SK-N-SH (cell line): ENCODE measurements around the gene RELN. TPM values are rescaled to one million over a fixed set of nuclear protein-coding genes. Genes with fewer than 3 reads are reported as not detected.

Experiments used
- CTCF ChIA-PET: fragments of 300-600, 350-600 bp; formaldehyde crosslinking; extraction: SDS; loops from one replicate; lab custom pipeline; 2021; lab: Yijun Ruan, JAX
- POLR2A ChIA-PET: fragments of 350-600 bp; sonication (Branson Sonifier 250); formaldehyde crosslinking; extraction: SDS; loops from one replicate; lab custom pipeline; 2020; ENCODE audit warnings: antibody characterized with exemption, inconsistent platforms; lab: Yijun Ruan, JAX
- DNase-seq: peaks from one replicate; pipeline ENCODE4 v3.0.0; 2012
- H2AFZ ChIP-seq: fragments of 200-600 bp; sonication (generic); 2 replicates; pipeline ENCODE4 v1.8.1; 2016; ENCODE audit warnings: antibody characterized with exemption, mild to moderate bottlenecking, low read depth
- H3F3A ChIP-seq: fragments of 200-600 bp; sonication (generic); replicated peaks from 2 replicates; pipeline ENCODE3; 2016; ENCODE audit warnings: antibody characterized with exemption, mild to moderate bottlenecking; ENCODE audit not compliant: insufficient read depth
- H3K27ac ChIP-seq, 2 experiments: fragments of 200-500 bp in 1 of 2; fragments of 200-600 bp in 1 of 2; sonication (Bioruptor generic) in 1 of 2; sonication (generic), shearing (Covaris generic) in 1 of 2; 2 replicates each; pipeline versions ENCODE4 v1.5.1 to v1.6.1; 2014 to 2016; ENCODE audit warnings: low read depth in 2 of 2, inconsistent platforms in 1 of 2, low read length in 1 of 2, mild to moderate bottlenecking in 1 of 2, mixed read lengths in 1 of 2
- H3K27me3 ChIP-seq: fragments of 200-600 bp; sonication (generic), shearing (Covaris generic); 2 replicates; pipeline ENCODE4 v1.6.1; 2016; ENCODE audit warnings: mixed run types; ENCODE audit not compliant: insufficient read depth
- H3K36me3 ChIP-seq, 2 experiments: fragments of 200-500 bp in 1 of 2; fragments of 200-600 bp in 1 of 2; sonication (Bioruptor generic) in 1 of 2; sonication (generic) in 1 of 2; replicated peaks in 1 of 2; 2 replicates each; pipeline versions ENCODE3 to v1.5.1; 2014 to 2016; ENCODE audit warnings: low read length in 1 of 2, mild to moderate bottlenecking in 1 of 2; ENCODE audit not compliant: insufficient read depth in 2 of 2, control insufficient read depth in 1 of 2
- H3K4me1 ChIP-seq, 2 experiments: fragments of 200-500 bp in 1 of 2; fragments of 200-600 bp in 1 of 2; sonication (Bioruptor generic) in 1 of 2; sonication (generic), shearing (Covaris generic) in 1 of 2; 2 replicates each; pipeline versions ENCODE4 v1.5.1 to v1.6.1; 2014 to 2016; ENCODE audit warnings: low read depth in 1 of 2, low read length in 1 of 2, mixed run types in 1 of 2; ENCODE audit not compliant: insufficient read depth in 2 of 2, control insufficient read depth in 1 of 2
- H3K4me2 ChIP-seq: fragments of 200-600 bp; sonication (generic), shearing (Covaris generic); 2 replicates; pipeline ENCODE4 v1.6.1; 2017; ENCODE audit warnings: mixed run types
- H3K4me3 ChIP-seq, 2 experiments: fragments of 200-500 bp in 1 of 2; fragments of 200-600 bp in 1 of 2; sonication (Bioruptor generic) in 1 of 2; sonication (generic), shearing (Covaris generic) in 1 of 2; 2 replicates each; pipeline versions ENCODE4 v1.5.1 to v1.8.1; 2014 to 2016; ENCODE audit warnings: low read depth in 2 of 2, inconsistent platforms in 1 of 2, low read length in 1 of 2, mild to moderate bottlenecking in 1 of 2, mixed read lengths in 1 of 2, moderate library complexity in 1 of 2
- H3K79me2 ChIP-seq: fragments of 200-600 bp; sonication (generic); 2 replicates; pipeline ENCODE4 v1.8.1; 2017; ENCODE audit warnings: mild to moderate bottlenecking; ENCODE audit not compliant: insufficient read depth
- H3K9ac ChIP-seq: fragments of 200-600 bp; sonication (generic); 2 replicates; pipeline ENCODE4 v1.6.1; 2017; ENCODE audit warnings: mixed run types
- H3K9me2 ChIP-seq: fragments of 200-600 bp; sonication (generic); 2 replicates; pipeline ENCODE4 v1.6.1; 2017; ENCODE audit warnings: mixed run types
- H3K9me3 ChIP-seq: fragments of 200-600 bp; sonication (generic); 2 replicates; pipeline ENCODE4 v1.6.1; 2017; ENCODE audit warnings: mixed run types, mild to moderate bottlenecking, moderate library complexity
- H4K20me1 ChIP-seq: fragments of 200-600 bp; sonication (generic); 2 replicates; pipeline ENCODE4 v1.6.1; 2017; ENCODE audit warnings: mild to moderate bottlenecking, mixed run types; ENCODE audit not compliant: insufficient read depth
- CHD2 ChIP-seq: fragments of 150-350 bp; IDR thresholded peaks from 2 replicates; pipeline ENCODE4 v1.6.1; 2018; ENCODE audit warnings: low read length; ENCODE audit not compliant: partially characterized antibody
- ELF1 ChIP-seq: IDR thresholded peaks from 2 replicates; pipeline ENCODE4 v1.4.0; 2012
- EZH2phosphoT487 ChIP-seq: fragments of 200-600 bp; sonication (generic); IDR thresholded peaks from 2 replicates; pipeline ENCODE4 v1.6.1; 2017; ENCODE audit warnings: low read depth, mixed run types, mild to moderate bottlenecking, antibody characterized with exemption, moderate library complexity, borderline replicate concordance
- FOSL2 ChIP-seq: IDR thresholded peaks from 2 replicates; pipeline ENCODE4 v1.4.0; 2012; ENCODE audit warnings: low read depth, mild to moderate bottlenecking, moderate library complexity, borderline replicate concordance
- FOXJ3 ChIP-seq: sonication (generic); formaldehyde crosslinking; IDR thresholded peaks from 2 replicates; pipeline ENCODE4 v1.5.1; 2020; ENCODE audit warnings: mild to moderate bottlenecking, missing genetic modification reagents
- GABPA ChIP-seq: IDR thresholded peaks from 2 replicates; pipeline ENCODE4 v1.4.0; 2012; ENCODE audit warnings: low read depth, mild to moderate bottlenecking
- GATA2 ChIP-seq: sonication (generic); formaldehyde crosslinking; IDR thresholded peaks from 2 replicates; pipeline ENCODE4 v1.5.0; 2020; ENCODE audit warnings: mild to moderate bottlenecking, missing genetic modification reagents
- IRF3 ChIP-seq: fragments of 150-350 bp; IDR thresholded peaks from 2 replicates; pipeline ENCODE4 v1.6.1; 2016; ENCODE audit warnings: mild to moderate bottlenecking, low read depth, low read length
- JUND ChIP-seq: IDR thresholded peaks from 2 replicates; pipeline ENCODE4 v1.4.0; 2012
- MXI1 ChIP-seq: IDR thresholded peaks from 2 replicates; pipeline ENCODE4 v1.6.1; 2012; ENCODE audit warnings: mild to moderate bottlenecking, low read depth, low read length, improper control_type of control experiment
- NRF1 ChIP-seq: IDR thresholded peaks from 2 replicates; pipeline ENCODE4 v1.6.1; 2012; ENCODE audit warnings: low read depth, mild to moderate bottlenecking, low read length
- PBX3 ChIP-seq: IDR thresholded peaks from 2 replicates; pipeline ENCODE4; 2012
- POLR2AphosphoS5 ChIP-seq: IDR thresholded peaks from 2 replicates; pipeline ENCODE4 v1.6.1; 2012; ENCODE audit warnings: low read depth, low read length
- RAD21 ChIP-seq: IDR thresholded peaks from 2 replicates; pipeline ENCODE4 v1.6.1; 2012; ENCODE audit warnings: mild to moderate bottlenecking, low read length
- RCOR1 ChIP-seq: fragments of 150-350 bp; IDR thresholded peaks from 2 replicates; pipeline ENCODE4 v1.6.1; 2017; ENCODE audit warnings: antibody characterized with exemption, low read length
- REST ChIP-seq: IDR thresholded peaks from 2 replicates; pipeline ENCODE4 v1.6.1; 2012; ENCODE audit warnings: mild to moderate bottlenecking, low read depth, low read length, moderate library complexity
- RFX5 ChIP-seq: IDR thresholded peaks from 2 replicates; pipeline ENCODE4 v1.6.1; 2012; ENCODE audit warnings: mild to moderate bottlenecking, improper control_type of control experiment, low read length
- RXRA ChIP-seq: IDR thresholded peaks from 2 replicates; pipeline ENCODE4 v1.4.0; 2012; ENCODE audit warnings: low read depth, mild to moderate bottlenecking, borderline replicate concordance
- SIN3A ChIP-seq: IDR thresholded peaks from 2 replicates; pipeline ENCODE4 v1.6.1; 2012; ENCODE audit warnings: low read depth, mild to moderate bottlenecking, low read length, moderate library complexity, borderline replicate concordance
- SMC3 ChIP-seq: IDR thresholded peaks from 2 replicates; pipeline ENCODE4 v1.6.1; 2012; ENCODE audit warnings: low read depth, low read length, improper control_type of control experiment
- TAF1 ChIP-seq: IDR thresholded peaks from 2 replicates; pipeline ENCODE4 v1.6.1; 2012; ENCODE audit warnings: low read depth, mild to moderate bottlenecking, low read length, moderate library complexity, borderline replicate concordance
- TCF12 ChIP-seq: IDR thresholded peaks from 2 replicates; pipeline ENCODE4 v1.4.0; 2012
- TEAD4 ChIP-seq: IDR thresholded peaks from 2 replicates; pipeline ENCODE4 v1.4.0; 2012; ENCODE audit warnings: mild to moderate bottlenecking, borderline replicate concordance; ENCODE audit not compliant: insufficient read depth
- WGBS: methylation state at CpG from one replicate; pipeline ENCODE4 v1.1.6; 2017; ENCODE audit warnings: low lambda C conversion rate; 5-methylcytosine and 5-hydroxymethylcytosine counted together
- polyA plus RNA-seq, 3 experiments: library from polyadenylated mRNA; depleted of rRNA; stranded (reverse); fragments of >200 nt; gene quantifications; 2 replicates each; pipeline ENCODE4 v1.2.3, GENCODE V29; 2012

The RELN gene
- polyA plus RNA-seq, 1 of the 3 experiments (the other 2 are of a cell fraction), result 0.02 TPM

- Histone ChIP-seq H3K4me3 (no peak overlapping the region), H2AFZ (no peak overlapping the region), H4K20me1 (no peaks in the 10 kb centered on the region), H3F3A (no peaks in the 10 kb centered on the region), H3K9me2 (no peaks in the 10 kb centered on the region), H3K9ac (no peak overlapping the region), H3K27ac (no peak overlapping the region), H3K4me2 (no peak overlapping the region), H3K36me3 (no peaks in the 10 kb centered on the region), H3K9me3 (no peaks in the 10 kb centered on the region), H3K79me2 (no peaks in the 10 kb centered on the region), H3K4me1 (no peaks in the 10 kb centered on the region), H3K27me3 (no peaks in the 10 kb centered on the region)
- no peak for TF ChIP-seq REST
- TF ChIP-seq POLR2AphosphoS5, result no peak
- no peak for TF ChIP-seq MXI1
- no peak for TF ChIP-seq RFX5
- no peak for TF ChIP-seq TEAD4
- no peak for TF ChIP-seq RXRA
- no peak for TF ChIP-seq FOXJ3 (CRISPR knock-in tag)
- TF ChIP-seq SIN3A, result no peak
- TF ChIP-seq CHD2, result no peak
- TF ChIP-seq ELF1, result no peak
- no peak for TF ChIP-seq FOSL2
- no peak for TF ChIP-seq SMC3
- no peak for DNase-seq
- ChIA-PET CTCF (no interaction called here), POLR2A (no interaction called here)
- WGBS, result 46% methylated on average over 4 of the region's 4 CpGs
These were observed 332.0 kb downstream of the RELN start for GRCh38 chr7:103657474-103657894.

- CTCF ChIA-PET, result interaction anchor here (1.6 kb wide), 1 partner anchor 10 kb away, joined by 5 read pairs; no protein-coding TSS in a partner anchor
- Histone ChIP-seq H3F3A (no peaks in the 10 kb centered on the region), H3K79me2 (no peaks in the 10 kb centered on the region), H3K27me3 (no peaks in the 10 kb centered on the region)
- TF ChIP-seq GATA2 (CRISPR knock-in tag) (no peak), RCOR1 (no peak), MXI1 (no peak), ELF1 (no peak), TAF1 (no peak), FOXJ3 (CRISPR knock-in tag) (no peak), EZH2phosphoT487 (no peak), TCF12 (no peak), RAD21 (no peak), GABPA (no peak), FOSL2 (no peak), NRF1 (no peak), IRF3 (no peak), POLR2AphosphoS5 (no peak), RFX5 (no peak), RXRA (no peak), JUND (no peak), SMC3 (no peak), PBX3 (no peak), SIN3A (no peak)
- TF ChIP-seq, all 33 proteins: peak for 0
- no peak overlapping the region for H2AFZ ChIP-seq
- H3K9me3 ChIP-seq, result no peaks in the 10 kb centered on the region
- H3K4me2 ChIP-seq, result no peak overlapping the region
- POLR2A ChIA-PET, result no interaction called here
- H3K36me3 ChIP-seq, result no peaks in the 10 kb centered on the region
- no peaks in the 10 kb centered on the region for H3K9me2 ChIP-seq
- H4K20me1 ChIP-seq, result no peaks in the 10 kb centered on the region
- H3K27ac ChIP-seq, result no peak overlapping the region
- H3K4me1 ChIP-seq, result no peaks in the 10 kb centered on the region
- DNase-seq, result no peak
- H3K9ac ChIP-seq, result no peak overlapping the region
- no peak overlapping the region for H3K4me3 ChIP-seq
These were observed 333.2 kb downstream of the RELN start for GRCh38 chr7:103656221-103656620.
